Measurements from ENCODE around the gene QRSL1.

- TF ChIP-seq CTCF (IDR thresholded peaks at IDR 0.05) (no peak), POLR2A (IDR thresholded peaks at IDR 0.05) (no peak)
Measured at GRCh38 chr6:106620931-106621672, 8.3 kb upstream of the QRSL1 start.

Data from body of pancreas (tissue), 4 donors.